SH-SY5Y (cell line): Measurements from ENCODE around the gene CSNK2A3.

Source experiments
- GATA2 ChIP-seq: IDR thresholded peaks from 2 replicates; pipeline ENCODE4 v1.6.1; 2011; ENCODE audit warnings: mild to moderate bottlenecking, low read depth, low read length
- GATA3 ChIP-seq: IDR thresholded peaks from 2 replicates; pipeline ENCODE4 v1.6.1; 2011; ENCODE audit warnings: low read depth, mild to moderate bottlenecking, low read length, moderate library complexity

The CSNK2A3 gene

GRCh38 chr11:11370255-11370961 lies 17.4 kb upstream of the CSNK2A3 start:
- TF ChIP-seq GATA3 (no peak), GATA2 (no peak)

GRCh38 chr11:11366793-11367192 lies 13.7 kb upstream of the CSNK2A3 start:
- TF ChIP-seq GATA3, result no peak

- no peak for TF ChIP-seq GATA3
- TF ChIP-seq GATA2, result no peak
These were observed 10.6 kb upstream of the CSNK2A3 start for GRCh38 chr11:11363674-11364073.

GRCh38 chr11:11359611-11360010 lies 6.6 kb upstream of the CSNK2A3 start:
- TF ChIP-seq GATA2, result no peak
- no peak for TF ChIP-seq GATA3

- TF ChIP-seq GATA2, result no peak
- no peak for TF ChIP-seq GATA3
These were observed 3.8 kb upstream of the CSNK2A3 start for GRCh38 chr11:11356842-11357241.

- TF ChIP-seq GATA2 (no peak), GATA3 (no peak)
These were observed 1.9 kb downstream of the CSNK2A3 start for GRCh38 chr11:11351042-11351586.

GRCh38 chr11:11349870-11350337 lies 3.1 kb downstream of the CSNK2A3 start:
- no peak for TF ChIP-seq GATA3
- TF ChIP-seq GATA2, result no peak

GRCh38 chr11:11349106-11349825 lies 3.8 kb downstream of the CSNK2A3 start:
- TF ChIP-seq GATA2 (no peak), GATA3 (no peak)

GRCh38 chr11:11348303-11348702 lies 4.7 kb downstream of the CSNK2A3 start:
- TF ChIP-seq GATA2 (no peak), GATA3 (no peak)

GRCh38 chr11:11347592-11347991 lies 5.5 kb downstream of the CSNK2A3 start:
- TF ChIP-seq GATA2 (no peak), GATA3 (no peak)

- TF ChIP-seq GATA2 (no peak), GATA3 (no peak)
These were observed 6.7 kb downstream of the CSNK2A3 start for GRCh38 chr11:11346303-11346702.

- TF ChIP-seq GATA3, result no peak
These were observed 8.0 kb downstream of the CSNK2A3 start for GRCh38 chr11:11345099-11345498.

GRCh38 chr11:11344045-11344444 lies 9.0 kb downstream of the CSNK2A3 start:
- no peak for TF ChIP-seq GATA2

- TF ChIP-seq GATA2, result no peak
- no peak for TF ChIP-seq GATA3
These were observed 14.7 kb downstream of the CSNK2A3 start for GRCh38 chr11:11338304-11338703.

GRCh38 chr11:11336664-11337063 lies 16.4 kb downstream of the CSNK2A3 start:
- TF ChIP-seq GATA2, result no peak
